ENCODE measurements around the gene ZDHHC15.
"Not testable (repeated sequence)": the region's sequence is repeated elsewhere in the genome, so short reads cannot be mapped to it uniquely, and the experiment has no call there.

- not testable (repeated sequence) for TF ChIP-seq CTCF (IDR thresholded peaks at IDR 0.05; ENCODE audit: extremely low read depth in 1 of 2, insufficient read depth in 1 of 2, low read depth in 1 of 2, low read length in 2 of 2); POLR2A (IDR thresholded peaks at IDR 0.05; ENCODE audit: low read depth, low read length); POLR2AphosphoS5 (IDR thresholded peaks at IDR 0.05; ENCODE audit: insufficient read depth, low read depth, low read length)
These were observed 115.7 kb downstream of the ZDHHC15 start for GRCh38 chrX:75407153-75407552.

Data from endothelial cell of umbilical vein (primary cell).